AG08395 (cell line): Measurements from ENCODE around the gene ZNF181.

Source experiments
- DNase-seq: peaks from one replicate; pipeline ENCODE4 v3.0.0; 2012; ENCODE audit warnings: mixed read lengths, low spot score

The ZNF181 gene

DNA sequence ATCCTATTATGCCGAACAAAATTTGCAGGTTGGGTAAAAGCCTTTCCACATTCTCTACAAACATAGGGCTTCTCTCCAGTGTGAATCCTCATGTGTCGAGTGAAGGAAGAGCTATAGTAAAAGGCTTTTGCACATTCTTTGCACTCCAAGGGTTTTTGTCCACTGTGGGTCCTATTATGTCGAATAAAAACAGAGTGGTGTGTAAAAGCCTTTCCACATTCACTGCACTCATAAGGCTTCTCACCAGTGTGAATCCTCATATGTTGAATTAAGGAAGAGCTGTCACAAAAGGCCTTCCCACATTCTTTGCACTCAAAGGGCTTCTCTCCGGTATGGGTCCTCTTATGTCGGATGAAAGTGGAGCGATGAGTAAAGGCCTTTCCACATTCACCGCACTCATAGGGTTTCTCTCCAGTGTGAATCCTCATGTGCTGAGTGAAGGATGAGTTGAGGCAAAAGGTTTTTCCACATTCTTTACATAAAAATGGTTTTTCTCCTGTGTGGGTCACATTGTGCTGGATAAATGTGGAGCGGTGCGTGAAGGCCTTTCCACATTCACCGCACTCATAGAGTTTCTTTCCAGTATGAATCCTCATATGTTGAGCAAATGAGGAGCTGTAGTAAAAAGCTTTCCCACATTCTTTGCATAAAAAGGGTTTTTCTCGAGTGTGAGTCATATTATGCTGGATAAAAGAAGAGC lies 25.3 kb downstream of the ZNF181 start:
- DNase-seq = no peak

DNA sequence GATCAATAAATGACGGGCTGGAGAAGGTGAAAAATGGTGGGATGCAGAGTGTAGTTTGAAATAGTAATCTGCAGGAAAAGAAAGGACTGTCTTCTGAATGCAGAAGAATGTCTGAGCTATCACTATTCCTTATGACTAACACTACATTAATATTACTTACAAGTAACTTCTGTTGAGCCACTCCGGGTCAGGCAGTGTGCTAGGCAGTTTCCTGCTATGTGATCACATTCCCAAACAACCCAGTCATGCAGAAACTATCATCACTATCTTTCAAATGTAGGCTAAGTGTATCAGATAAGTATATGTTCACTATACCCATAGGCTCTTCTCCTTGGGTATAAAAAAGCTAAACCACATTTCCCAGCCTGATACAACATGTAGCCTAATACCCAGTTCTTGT lies 32.3 kb downstream of the ZNF181 start:
- DNase-seq = no peak

DNA sequence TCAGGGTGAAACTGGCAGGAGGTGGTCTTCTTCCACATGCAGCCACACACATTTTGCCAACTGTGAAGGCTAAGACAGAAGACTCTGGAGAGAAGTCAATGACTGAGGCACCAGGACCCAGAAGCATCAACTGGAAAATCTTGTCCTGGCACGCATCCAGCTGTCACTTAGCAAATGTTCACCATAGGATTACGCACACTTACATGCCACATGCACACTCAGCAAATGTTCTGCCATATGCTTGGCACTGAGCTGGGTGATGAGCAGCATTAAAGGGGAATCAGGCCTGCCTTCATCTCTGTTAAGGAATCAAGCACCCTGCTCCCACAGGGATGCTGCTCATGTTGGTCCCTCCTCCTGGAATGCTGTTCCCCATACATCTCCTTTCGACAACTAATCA lies 33.9 kb downstream of the ZNF181 start:
- no peak for DNase-seq

DNA sequence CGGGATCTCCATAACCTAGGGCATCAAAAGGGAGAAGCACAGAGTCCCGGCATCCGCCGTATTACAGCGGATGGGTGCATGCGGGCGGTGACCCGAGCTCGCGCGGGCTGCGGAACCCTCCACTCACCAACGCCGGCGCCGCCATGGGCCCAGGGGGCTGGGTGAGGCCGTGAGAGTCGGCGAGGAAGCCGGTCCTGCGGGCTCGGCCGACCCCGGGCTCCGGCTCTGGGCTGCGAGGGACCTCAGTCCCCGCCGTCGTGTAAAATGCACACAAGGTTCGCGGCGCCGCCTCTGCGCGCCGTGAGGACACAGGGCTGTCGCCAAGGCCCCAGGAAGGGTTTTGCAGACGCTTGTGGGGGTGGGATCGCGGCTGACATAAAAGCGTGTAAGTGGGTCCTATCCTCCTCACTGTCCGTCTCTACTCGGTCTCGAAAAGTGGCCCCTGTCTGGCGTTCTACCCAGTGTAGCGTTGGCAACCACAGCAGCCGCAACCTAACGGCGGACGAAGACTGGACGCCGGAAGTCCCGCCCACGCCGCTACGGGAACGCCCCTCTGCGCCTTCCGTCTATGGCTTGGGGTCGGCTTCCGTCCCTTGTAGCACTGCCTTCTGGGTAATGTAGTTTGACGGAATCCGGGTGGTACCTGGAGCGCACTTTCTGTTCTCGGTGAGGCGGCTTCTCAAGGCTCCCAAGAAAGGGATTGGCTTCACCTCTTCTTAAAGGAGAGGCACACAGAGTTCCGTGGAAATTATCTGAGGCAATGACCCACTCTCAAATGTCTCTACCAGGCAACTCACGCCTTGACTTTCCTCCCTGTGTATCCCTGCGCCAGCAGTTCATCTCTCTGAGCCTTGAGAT lies 38.9 kb downstream of the ZNF181 start, which contains the start of gene ZNF599:
Gene ZNF599, minus strand, starts transcription at position 519 of the 858 bp plus-strand sequence. Its CDS starts 374 bp downstream, at position 145.
- peak; percentile 90 for DNase-seq

DNA sequence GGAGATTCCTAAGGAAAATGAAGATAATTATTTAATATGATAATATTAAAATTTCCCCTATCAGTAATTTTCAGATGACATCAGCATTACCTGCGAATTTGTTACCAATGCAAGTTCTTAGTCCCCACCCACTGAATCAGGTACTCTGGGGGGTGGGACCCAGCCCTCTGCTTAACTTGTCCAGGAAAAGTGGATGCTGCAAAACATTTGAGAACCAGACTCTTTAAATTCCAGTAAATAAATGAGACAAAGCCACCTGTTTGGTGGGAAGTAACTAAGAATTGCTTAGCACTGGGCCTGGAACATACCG lies 39.5 kb downstream of the ZNF181 start:
- no peak for DNase-seq

DNA sequence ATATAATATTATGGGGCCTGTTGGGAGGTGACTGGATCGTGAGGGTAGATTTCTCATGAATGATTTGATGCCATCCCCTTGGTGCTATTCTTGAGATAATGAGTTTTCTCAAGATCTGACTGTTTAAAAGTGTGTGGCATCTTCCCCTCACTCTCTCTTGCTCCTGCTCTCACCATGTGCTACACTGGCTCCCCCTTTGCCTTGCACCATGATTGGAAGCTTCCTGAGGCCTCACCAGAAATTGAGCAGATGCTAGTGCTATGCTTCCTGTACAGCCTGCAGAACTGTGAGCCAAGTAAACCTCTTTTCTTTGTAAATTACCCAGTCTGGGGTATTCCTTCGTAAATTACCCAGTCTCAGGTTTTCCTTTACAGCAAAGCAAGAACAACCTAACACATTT lies 40.8 kb downstream of the ZNF181 start:
- no peak for DNase-seq

DNA sequence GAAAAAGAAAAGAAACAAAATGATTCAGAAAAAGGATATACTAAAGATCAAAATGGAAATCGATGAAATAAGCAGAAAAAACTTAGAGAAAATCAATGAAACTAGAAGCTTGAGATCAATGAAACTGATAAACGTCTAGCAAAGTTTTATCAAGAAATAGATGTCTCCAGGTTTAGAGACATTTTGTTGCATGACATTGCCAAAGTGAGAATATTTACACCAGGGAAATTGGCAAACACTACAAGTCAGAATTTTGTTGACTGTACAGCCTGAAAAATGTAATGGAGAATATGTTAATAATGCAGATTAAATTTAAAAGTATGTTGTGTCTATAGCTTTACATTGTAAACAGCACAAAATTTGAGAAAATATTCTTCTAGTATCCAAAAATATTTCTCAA lies 44.3 kb downstream of the ZNF181 start:
- DNase-seq = no peak

DNA sequence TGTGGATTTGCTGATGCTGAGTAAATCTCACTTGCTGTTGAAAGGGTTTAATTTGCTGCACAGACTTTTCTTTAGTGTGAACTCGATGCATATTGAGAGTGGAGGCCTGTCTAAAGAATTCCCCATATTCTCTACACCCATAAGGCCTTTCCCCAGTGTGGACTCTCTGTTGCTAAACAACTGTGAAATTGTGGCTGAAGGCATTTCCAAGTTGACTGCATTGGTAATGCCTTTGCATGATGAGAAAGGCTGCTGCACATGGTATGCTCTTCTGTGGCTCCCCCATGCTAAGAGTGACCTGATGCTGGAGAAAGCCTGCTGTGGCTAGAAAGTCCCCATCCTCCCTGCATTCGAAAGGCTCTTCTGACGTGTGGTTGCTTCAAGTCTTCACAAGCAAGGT lies 45.6 kb downstream of the ZNF181 start:
- DNase-seq = no peak

DNA sequence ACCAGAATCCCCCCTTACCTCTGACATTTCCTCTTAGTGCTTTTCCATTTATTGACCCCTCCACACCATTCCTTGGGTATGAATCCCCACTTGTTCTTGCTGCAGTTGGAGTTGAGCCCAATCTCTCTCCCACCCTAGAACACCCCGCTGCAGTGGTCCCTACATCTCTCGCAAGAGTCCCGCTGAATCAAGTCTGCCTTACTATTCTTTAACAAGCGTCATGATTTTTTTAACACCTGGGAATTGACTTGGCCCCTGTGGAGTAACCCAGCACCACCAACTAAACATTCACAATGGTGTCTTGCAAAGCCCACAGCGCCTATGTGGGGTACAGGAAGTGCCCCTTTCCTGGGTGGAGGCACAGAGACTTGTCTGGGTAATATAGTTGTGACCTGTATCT lies 52.2 kb downstream of the ZNF181 start:
- DNase-seq = no peak

DNA sequence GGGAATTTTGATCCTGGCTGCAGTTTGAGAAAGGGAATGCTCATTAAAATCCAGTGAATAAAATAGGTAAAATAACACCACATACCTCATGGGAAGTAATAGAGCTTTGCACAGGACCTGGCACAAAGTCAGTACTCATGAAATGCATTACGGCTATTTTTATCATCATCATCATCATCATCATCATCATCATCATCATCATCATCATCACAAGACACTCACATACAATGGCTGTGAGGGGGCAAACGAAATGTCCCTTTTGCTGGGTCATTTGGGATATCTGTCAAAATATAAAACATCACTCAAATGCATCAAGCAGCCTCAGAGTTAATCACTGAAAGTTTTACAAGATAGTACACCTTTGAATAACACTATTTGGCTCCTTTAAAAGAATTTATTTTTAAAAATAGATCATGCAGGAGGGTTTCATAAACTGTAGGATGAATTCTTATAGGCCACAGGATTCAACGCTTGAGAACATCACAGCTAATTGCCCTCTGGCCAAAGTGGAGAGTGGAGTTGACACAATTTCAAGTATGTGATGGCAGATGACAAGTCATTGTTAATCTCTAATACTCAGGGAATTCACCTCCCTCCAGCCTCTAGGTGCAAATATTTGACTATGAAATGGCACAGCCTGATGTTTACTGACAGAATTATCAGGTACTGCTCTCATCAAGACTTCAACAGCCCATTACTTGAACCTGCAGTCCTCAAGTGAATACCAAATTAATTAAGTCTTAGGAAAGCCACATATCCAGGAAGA lies 53.2 kb downstream of the ZNF181 start:
- no peak for DNase-seq

DNA sequence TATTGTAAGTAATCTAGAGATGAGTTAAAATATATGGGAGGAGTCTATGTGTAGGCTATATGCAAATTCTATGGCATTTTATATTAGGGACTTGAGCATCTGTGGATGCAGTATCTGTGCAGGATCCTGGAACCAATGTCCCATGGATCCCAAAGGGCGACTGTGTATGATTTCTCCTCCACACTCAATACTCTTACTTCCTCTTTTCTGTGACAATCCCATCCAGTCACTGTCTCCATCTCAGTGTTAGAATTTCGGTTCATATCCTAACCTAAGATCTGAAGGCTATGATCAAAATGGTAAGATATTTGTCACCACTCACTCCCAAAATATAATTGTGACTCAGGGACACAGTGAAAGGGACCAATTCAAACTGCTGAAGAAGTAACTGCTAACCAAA lies 54.0 kb downstream of the ZNF181 start:
- DNase-seq = no peak

DNA sequence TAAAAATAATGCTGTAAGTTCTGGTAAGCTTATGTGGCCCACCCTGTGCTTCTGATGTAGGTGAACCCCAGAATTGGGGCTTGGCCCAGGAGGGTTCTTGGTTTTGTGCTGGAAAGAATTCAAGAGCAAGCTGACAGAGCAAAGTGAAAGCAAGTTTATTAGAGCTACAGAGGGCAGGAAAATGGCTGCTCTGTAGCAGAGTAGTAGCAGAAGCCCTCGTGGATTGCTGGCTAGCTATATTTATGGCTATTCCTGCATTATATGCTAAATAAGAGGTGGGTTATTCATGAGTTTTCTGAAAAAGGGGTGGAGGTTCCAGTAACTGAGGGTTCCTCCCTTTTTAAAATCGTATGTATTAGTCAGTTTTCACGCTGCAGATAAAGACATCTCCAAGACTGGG lies 59.5 kb downstream of the ZNF181 start:
- DNase-seq = no peak

DNA sequence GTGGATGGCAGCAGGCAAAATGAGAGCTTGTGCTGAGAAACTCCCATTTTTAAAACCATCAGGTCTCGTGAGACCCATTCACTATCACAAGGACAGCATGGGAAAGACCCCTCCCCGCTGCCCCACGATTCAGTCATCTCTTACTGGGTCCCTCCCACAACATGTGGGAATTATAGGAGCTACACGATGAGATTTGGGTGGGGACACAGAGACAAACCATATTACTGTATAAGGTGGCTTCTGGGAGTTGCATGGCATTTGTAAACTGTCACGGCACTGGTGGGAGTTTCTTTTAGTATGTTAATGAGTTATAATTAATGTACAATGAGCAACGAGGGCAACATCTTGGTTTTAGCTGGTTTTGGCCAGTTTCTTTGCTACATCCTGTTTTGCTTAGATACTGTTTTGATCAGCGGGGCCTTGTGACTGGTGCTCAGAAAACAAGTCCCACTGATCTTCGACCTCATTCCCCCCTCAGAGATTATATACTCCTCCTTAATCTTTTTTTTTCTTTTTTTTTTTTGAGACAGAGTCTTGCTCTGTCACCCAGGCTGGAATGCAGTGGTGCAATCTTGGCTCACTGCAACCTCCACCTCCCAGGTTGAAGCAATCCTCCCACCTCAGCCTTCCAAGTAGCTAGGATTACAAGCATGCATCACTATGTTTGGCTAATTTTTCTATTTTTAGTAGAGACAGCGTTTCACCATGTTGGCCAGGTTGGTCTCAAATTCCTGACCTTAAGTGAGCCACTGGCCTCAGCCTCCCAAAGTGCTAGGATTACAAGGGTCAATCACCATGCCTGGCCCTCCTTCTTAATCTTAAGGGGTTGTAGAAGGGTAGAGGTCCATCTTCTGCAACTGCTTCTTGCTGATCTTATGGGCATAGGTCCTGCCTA lies 60.3 kb downstream of the ZNF181 start:
- no peak for DNase-seq
